NK-92 (cell line): ENCODE data around the gene ELP6.
"Not testable (repeated sequence)": the region's sequence is repeated elsewhere in the genome, so short reads cannot be mapped to it uniquely, and the experiment has no call there.

Experiments used
- DNase-seq: peaks from one replicate; lab custom pipeline; 2025; ENCODE audit not compliant: unreplicated experiment; lab: John Stamatoyannopoulos, UW

ELP6 gene

DNA sequence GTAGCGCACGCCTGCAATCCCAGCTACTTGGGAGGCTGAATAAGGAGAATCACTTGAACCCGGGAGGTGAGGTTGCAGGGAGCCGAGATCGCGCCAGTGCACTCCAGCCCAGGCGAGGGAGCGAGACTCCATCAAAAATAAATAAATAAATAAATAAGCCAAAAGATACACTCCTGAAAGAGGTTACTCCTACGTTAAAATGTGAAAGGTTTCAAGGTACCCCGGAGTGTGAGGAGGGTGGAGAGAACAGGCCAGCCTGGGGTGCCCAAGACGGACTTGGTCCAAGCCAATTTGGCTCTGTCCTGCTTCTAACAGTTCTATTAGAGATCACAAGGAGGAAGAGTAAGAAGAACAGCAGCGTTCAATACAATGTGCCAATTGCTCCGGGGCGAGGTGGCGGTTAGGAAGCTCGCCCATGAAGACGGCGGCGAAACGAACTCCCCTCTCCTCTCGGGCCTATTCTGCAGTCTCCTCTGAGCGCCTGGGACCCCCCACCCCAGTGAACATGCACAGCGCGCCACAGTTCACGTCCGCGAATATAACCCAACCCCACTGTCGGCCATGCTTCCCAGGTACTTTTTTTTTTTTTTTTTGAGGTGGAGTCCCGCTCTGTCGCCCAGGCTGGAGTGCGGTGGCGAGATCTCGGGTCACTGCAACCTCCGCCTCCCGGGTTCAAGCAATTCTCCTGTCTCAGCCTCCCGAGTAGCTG is 942 bp downstream of the ELP6 start:
- DNase-seq: no peak

- not testable (repeated sequence) for DNase-seq
Measured at GRCh38 chr3:47505267-47505666, 8.2 kb downstream of the ELP6 start.

DNA sequence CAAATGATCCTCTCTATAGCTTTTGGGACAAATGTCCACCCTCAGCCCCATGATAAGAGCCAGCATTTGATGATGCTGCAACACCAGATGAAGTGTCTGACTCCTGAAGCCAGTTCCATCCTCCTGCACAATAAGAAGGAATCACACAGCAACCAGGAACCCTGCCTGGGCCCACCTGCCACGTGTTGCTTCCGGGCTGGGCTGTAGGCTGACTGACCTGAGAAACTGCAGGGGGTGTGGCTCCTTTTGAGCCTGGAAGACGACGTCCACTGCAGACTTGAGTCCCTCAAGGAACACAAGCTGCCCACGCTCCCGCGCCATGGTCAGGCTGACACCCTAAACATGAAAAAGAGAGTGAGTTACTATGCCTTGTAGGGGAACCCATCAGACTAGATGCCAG is 9.4 kb downstream of the ELP6 start:
- DNase-seq: no peak

DNA sequence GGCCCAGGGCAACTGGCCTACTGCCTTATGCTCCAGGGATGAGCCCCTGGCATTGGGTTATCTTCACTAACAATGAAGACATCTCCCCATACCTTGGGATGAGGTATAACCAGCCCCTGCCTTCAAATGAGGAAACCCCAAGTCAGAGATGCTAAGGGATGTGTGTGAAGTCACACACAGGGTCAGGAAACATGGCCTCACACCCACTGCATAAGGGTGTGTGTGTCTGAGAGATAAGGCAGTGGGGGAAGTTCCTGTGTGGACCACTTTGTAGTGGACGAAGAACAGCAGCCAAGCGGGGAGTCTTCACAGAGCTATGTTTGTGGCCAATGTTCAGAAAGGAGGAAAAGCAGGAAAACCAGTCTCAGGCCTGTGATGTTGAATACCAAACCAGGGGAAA is 10.5 kb downstream of the ELP6 start:
- DNase-seq: no peak

GRCh38 chr3:47496892-47497291 is 16.6 kb downstream of the ELP6 start:
- no peak for DNase-seq

DNA sequence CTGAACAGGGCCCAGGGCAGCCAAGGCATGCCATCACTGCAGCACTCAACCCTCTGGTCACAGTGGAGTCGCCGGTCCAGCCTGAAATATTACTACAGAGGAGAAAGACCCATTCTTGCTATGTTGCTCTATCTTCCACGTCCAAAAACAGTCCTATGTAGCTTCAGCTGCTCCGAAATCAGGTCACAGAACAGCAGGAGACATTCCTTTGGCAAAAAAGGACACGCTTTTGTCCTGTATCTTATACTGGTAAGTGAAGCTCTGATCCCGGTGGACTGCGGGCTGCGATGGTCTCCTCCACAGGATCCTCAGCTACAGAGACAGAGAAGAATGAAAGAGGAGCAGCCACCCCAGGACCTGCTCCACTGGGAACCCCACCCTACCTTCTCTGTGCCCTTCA is 17.6 kb downstream of the ELP6 start:
- no peak for DNase-seq

DNA sequence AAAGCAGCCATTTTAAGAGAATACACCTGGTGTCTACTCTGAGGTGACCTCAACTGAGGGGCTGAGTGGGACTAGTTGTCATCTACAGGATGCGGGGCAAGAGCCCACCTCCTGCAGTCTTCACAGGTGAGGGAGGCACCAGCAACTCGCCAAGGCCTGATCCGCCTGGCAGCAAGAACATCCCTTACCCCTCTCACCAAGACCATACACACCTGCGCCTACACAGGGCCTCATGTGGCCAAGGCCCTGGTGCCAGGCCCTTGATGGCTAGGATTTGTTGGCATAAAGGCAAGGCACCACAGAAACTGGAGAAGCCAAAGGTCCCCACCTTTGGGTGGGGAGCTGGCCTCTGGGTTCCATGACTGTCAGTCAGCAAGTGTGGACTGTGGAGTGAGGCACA is 18.4 kb downstream of the ELP6 start:
- DNase-seq: no peak

DNA sequence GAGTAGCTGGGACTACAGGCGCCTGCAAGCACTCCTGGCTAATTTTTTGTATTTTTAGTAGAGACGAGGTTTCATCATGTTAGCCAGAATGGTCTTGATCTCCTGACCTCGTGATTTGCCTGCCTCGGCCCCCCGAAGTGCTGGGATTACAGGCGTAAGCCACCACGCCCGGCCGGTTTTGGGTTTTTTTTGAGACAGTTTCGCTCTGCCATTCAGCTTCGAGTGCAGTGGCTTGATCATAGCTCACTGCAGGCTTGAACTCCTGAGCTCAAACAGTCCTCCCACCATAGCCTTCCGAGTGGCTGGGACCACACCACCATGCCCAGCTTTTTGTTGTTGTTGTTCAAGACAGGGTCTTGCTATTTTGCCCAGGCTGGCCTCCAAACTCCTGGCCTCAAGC is 21.7 kb downstream of the ELP6 start:
- DNase-seq: no peak

DNA sequence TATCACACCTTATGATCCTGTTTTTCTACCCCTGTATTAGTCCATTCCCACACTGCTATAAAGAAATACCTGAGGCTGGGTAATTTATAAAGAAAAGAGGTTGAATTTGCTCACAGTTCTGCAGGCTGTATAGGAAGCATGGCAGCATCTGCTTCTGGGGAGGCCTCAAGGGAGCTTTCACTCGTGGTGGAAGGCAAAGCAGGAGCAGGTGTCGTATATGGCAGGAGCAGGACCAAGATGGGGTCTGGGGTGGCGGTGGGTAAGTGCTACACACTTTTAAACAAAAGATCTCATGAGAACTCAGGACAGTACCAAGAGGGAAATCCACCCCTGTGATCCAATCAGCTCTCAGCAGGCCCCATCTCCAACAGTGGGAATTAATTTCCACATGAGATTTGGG is 22.3 kb downstream of the ELP6 start:
- DNase-seq: no peak

GRCh38 chr3:47487265-47487664 is 26.2 kb downstream of the ELP6 start:
- DNase-seq: no peak

- no peak for DNase-seq
Measured at GRCh38 chr3:47485812-47486211, 27.7 kb downstream of the ELP6 start.

- no peak for DNase-seq
Measured at GRCh38 chr3:47482366-47482765, 31.1 kb downstream of the ELP6 start.

- not testable (repeated sequence) for DNase-seq
Measured at GRCh38 chr3:47481763-47482162, 31.7 kb downstream of the ELP6 start.

DNA sequence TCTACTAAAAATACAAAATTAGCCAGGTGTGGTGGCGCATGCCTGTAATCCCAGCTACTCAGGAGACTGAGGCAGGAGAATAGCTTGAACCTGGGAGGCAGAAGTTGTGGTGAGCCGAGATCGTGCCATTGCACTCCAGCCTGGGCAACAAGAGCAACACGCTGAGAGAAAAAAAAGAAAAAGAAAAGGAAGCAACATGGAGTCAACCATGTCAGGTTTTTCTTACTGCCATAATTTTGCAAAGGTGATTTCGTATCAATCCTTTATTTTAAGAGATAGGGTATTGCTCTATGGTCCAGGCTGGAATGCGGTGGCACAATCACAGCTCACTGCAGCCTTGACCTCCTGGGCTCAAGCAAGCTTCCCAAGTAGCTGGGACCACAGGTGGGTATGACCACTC is 33.2 kb downstream of the ELP6 start:
- not testable (repeated sequence) for DNase-seq

- no peak for DNase-seq
Measured at GRCh38 chr3:47479826-47480160, 33.7 kb downstream of the ELP6 start.

GRCh38 chr3:47478022-47478421 is 35.5 kb downstream of the ELP6 start:
- no peak for DNase-seq

- no peak for DNase-seq
Measured at GRCh38 chr3:47476644-47477199, 36.8 kb downstream of the ELP6 start.

DNA sequence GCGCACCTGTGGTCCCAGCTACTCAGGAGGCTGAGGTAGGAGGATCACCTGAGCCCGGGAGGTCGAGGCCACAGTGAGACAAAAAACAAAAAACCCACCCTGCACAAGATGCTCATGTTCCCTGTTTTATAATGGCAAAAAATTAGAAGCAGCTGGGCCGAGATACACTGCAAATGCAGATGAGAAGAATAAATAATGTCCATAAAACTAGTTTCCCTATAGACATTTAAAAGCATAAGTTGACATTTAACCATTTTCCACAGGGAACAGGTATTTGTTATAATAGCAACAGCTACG is 37.2 kb downstream of the ELP6 start:
- DNase-seq: no peak

DNA sequence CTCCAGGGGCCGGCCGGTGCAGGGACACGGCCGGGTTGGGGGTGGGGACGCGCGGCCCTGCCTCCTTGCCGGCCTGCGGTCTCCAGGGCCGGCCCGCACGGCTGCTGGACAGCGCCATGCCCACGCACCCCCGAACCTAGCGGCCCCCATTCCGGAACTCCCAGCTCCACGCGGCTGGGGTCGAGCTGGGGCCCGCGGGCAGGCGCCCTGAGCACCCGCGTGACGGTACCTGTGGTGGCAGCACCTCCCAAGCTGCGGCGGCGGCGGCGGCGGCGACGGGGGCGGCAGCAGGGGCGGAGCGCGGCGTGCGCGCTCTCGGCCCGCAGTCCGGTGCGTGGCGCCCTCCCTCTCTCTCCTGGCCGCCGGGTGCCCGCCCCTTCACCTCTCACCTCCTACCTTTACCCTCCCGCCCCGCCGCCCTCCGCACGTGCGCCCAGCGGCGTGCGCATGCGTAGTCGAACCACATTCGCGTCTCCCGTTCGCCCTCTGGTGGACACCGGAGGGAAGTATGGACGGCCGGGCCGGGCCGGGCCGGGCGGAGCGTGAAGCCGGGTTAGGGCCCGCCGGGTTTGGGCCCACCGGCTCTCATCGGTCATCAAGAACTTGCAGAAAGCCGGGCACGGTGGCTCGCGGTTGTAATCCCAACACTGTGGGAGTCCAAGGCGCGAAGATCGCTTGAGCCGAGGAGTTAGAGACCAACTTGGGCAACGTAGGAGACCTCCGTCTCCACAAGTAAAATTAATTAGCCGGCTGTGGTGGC is 37.8 kb downstream of the ELP6 start, which contains the start of gene SCAP:
Gene SCAP (minus strand): TSS at position 372 of the 760 bp plus-strand sequence. CDS start 32,948 bp downstream, outside the sequence.
- peak; percentile 74 for DNase-seq

DNA sequence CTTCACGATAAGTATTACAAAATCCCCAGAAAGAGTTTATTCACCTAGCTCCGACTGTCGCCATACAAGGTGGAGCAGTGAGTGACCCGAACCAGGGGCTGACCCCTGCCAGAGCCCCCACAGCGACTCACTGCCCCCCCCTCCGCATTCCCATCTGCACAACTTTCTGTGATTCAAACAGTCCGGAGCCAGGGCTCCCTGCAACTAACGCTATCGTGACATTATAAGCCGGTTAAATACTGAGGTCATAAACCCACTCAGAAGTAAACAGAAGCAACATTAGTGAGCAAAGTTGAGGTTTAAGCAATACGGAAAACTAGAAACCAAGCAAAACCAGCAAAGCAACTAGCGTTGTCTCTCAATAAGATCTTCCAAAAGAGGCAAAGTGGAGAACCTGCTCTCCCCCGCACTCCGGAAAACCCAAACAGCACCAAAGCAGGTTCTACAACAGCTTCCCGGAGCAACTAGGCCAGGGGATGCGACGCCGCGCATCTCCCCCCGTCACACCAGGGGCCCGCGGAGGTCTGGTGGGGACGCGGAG is 38.4 kb downstream of the ELP6 start:
- DNase-seq: no peak

- DNase-seq: no peak
Measured at GRCh38 chr3:47473391-47473790, 40.1 kb downstream of the ELP6 start.

GRCh38 chr3:47469616-47470015 is 43.9 kb downstream of the ELP6 start:
- no peak for DNase-seq
